HEK293 (cell line): ENCODE results near the gene E2F4.

Experiments
- CTCF ChIA-PET: fragments of 350-600 bp; formaldehyde crosslinking; extraction: SDS; loops from one replicate; lab custom pipeline; 2021; ENCODE audit warnings: antibody characterized with exemption; lab: Yijun Ruan, JAX
- POLR2A ChIA-PET: fragments of 300-600 bp; formaldehyde crosslinking; extraction: SDS; loops from one replicate; lab custom pipeline; 2020; ENCODE audit warnings: antibody characterized with exemption, inconsistent platforms; lab: Yijun Ruan, JAX
- H3K27ac ChIP-seq: fragments of 200-500 bp; sonication (Bioruptor generic); 2 replicates; pipeline ENCODE4 v1.5.1; 2014; ENCODE audit warnings: low read depth, low read length, control low read depth, inconsistent platforms; ENCODE audit errors: extremely low read depth
- H3K36me3 ChIP-seq, 2 experiments: fragments of 200-500 bp in 1 of 2; sonication (Bioruptor generic) in 1 of 2; 1 replicate in 1 of 2; 2 replicates in 1 of 2; pipeline ENCODE4 v1.5.1; 2014 to 2017; ENCODE audit warnings: inconsistent platforms in 2 of 2, low read length in 2 of 2; ENCODE audit not compliant: control insufficient read depth in 2 of 2, insufficient read depth in 1 of 2
- H3K4me1 ChIP-seq: fragments of 200-500 bp; sonication (Bioruptor generic); 2 replicates; pipeline ENCODE4 v1.5.1; 2014; ENCODE audit warnings: mild to moderate bottlenecking, low read length, inconsistent platforms; ENCODE audit not compliant: control insufficient read depth, insufficient read depth
- H3K4me3 ChIP-seq: 2 replicates; pipeline ENCODE4 v1.5.1; 2011; ENCODE audit warnings: low read depth, mild to moderate bottlenecking, control low read depth, low read length, moderate library complexity
- H3K9me3 ChIP-seq: fragments of 200-500 bp; sonication (Bioruptor generic); 2 replicates; pipeline ENCODE4 v1.5.1; 2014; ENCODE audit warnings: low read depth, low read length, inconsistent platforms; ENCODE audit not compliant: control insufficient read depth, insufficient read depth
- GLIS1 ChIP-seq: fragments of 450-650 bp; formaldehyde crosslinking; IDR thresholded peaks from 2 replicates; pipeline ENCODE4 v1.5.1; 2016; ENCODE audit warnings: missing biosample characterization, missing genetic modification characterization
- KLF1 ChIP-seq: fragments of 450-650 bp; formaldehyde crosslinking; IDR thresholded peaks from 2 replicates; pipeline ENCODE4 v1.5.1; 2016; ENCODE audit warnings: missing biosample characterization, missing genetic modification characterization
- KLF16 ChIP-seq: fragments of 450-650 bp; formaldehyde crosslinking; IDR thresholded peaks from 2 replicates; pipeline ENCODE4 v1.5.1; 2017; ENCODE audit warnings: missing biosample characterization, missing genetic modification characterization
- KLF9 ChIP-seq: fragments of 450-650 bp; formaldehyde crosslinking; IDR thresholded peaks from 2 replicates; pipeline ENCODE4 v1.5.1; 2016; ENCODE audit warnings: missing biosample characterization, missing genetic modification characterization, low read depth
- PRDM2 ChIP-seq: fragments of 450-650 bp; formaldehyde crosslinking; IDR thresholded peaks from 2 replicates; pipeline ENCODE4 v1.5.1; 2016; ENCODE audit warnings: missing biosample characterization, missing genetic modification characterization, borderline replicate concordance
- SP3 ChIP-seq: fragments of 450-650 bp; formaldehyde crosslinking; IDR thresholded peaks from 2 replicates; pipeline ENCODE4 v1.5.1; 2016; ENCODE audit warnings: missing biosample characterization, missing genetic modification characterization
- TRIM28 ChIP-seq: IDR thresholded peaks from 2 replicates; pipeline ENCODE4 v1.6.1; 2011; ENCODE audit warnings: low read length, control low read depth, borderline replicate concordance
- ZBTB17 ChIP-seq: fragments of 450-650 bp; formaldehyde crosslinking; IDR thresholded peaks from 2 replicates; pipeline ENCODE4 v1.5.1; 2016; ENCODE audit warnings: missing biosample characterization, missing genetic modification characterization
- ZBTB20 ChIP-seq: fragments of 450-650 bp; formaldehyde crosslinking; IDR thresholded peaks from 2 replicates; pipeline ENCODE4 v1.5.1; 2016; ENCODE audit warnings: missing biosample characterization, missing genetic modification characterization
- ZBTB48 ChIP-seq: fragments of 450-650 bp; formaldehyde crosslinking; IDR thresholded peaks from 2 replicates; pipeline ENCODE4 v1.5.1; 2016; ENCODE audit warnings: missing biosample characterization, missing genetic modification characterization
- ZBTB8A ChIP-seq: fragments of 450-650 bp; formaldehyde crosslinking; IDR thresholded peaks from 2 replicates; pipeline ENCODE4 v1.5.1; 2016; ENCODE audit warnings: missing biosample characterization, missing genetic modification characterization
- ZFP41 ChIP-seq: fragments of 450-650 bp; formaldehyde crosslinking; IDR thresholded peaks from 2 replicates; pipeline ENCODE4 v1.5.1; 2016; ENCODE audit warnings: missing biosample characterization, missing genetic modification characterization, borderline replicate concordance
- ZFP69B ChIP-seq: fragments of 450-650 bp; formaldehyde crosslinking; IDR thresholded peaks from 2 replicates; pipeline ENCODE4 v1.5.1; 2016; ENCODE audit warnings: missing biosample characterization, missing genetic modification characterization
- ZNF280C ChIP-seq: fragments of 450-650 bp; formaldehyde crosslinking; IDR thresholded peaks from 2 replicates; pipeline ENCODE4 v1.5.1; 2016; ENCODE audit warnings: missing biosample characterization, missing genetic modification characterization
- ZNF354C ChIP-seq: fragments of 450-650 bp; formaldehyde crosslinking; IDR thresholded peaks from 2 replicates; pipeline ENCODE4 v1.5.1; 2016; ENCODE audit warnings: missing biosample characterization, missing genetic modification characterization, low read depth, borderline replicate concordance
- ZNF398 ChIP-seq: fragments of 450-650 bp; formaldehyde crosslinking; IDR thresholded peaks from 2 replicates; pipeline ENCODE4 v1.5.1; 2017; ENCODE audit warnings: missing biosample characterization, missing genetic modification characterization
- ZNF514 ChIP-seq: fragments of 450-650 bp; formaldehyde crosslinking; IDR thresholded peaks from 2 replicates; pipeline ENCODE4 v1.5.1; 2016; ENCODE audit warnings: missing biosample characterization, missing genetic modification characterization
- ZNF692 ChIP-seq: fragments of 450-650 bp; formaldehyde crosslinking; IDR thresholded peaks from 2 replicates; pipeline ENCODE4 v1.5.1; 2016; ENCODE audit warnings: missing biosample characterization, missing genetic modification characterization
- TF ChIP-seq, protein P1 (sequence below): fragments of 450-650 bp; formaldehyde crosslinking; optimal IDR thresholded peaks from 2 replicates; pipeline ENCODE3; 2016; ENCODE audit warnings: missing biosample characterization, mild to moderate bottlenecking, missing genetic modification characterization

E2F4 gene

DNA sequence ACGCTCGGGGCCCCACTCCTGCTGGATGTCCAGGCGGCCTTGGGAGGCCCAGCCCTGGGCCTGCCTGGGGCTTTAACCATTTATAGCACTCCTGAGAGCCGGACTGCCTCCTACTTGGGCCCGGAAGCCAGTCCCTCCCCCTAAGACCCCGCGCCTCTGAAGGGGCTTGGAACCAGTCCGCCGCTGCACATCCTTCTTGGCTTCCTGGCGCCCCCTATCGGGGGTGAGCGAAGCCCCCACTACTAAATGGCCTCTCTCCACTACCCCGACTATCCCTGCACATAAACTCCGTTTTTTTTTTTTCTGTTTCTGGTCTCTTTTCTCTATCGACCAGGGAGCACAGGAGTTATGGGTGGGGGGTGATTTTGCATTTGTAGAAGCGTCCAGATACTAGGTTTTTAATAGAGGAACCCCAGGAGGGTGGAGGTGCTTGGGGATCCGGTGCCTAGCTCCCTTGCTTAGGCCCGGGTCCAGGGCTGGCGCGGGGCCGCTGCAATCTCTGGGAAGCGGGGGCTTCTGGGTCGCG, 22.2 kb upstream of the E2F4 start:
- peak overlapping the region; percentile 34 for H3K4me3 ChIP-seq
- H3K4me1 ChIP-seq = peaks cover 9% of the 10 kb centered on the region
- H3K9me3 ChIP-seq = no peaks in the 10 kb centered on the region
- H3K36me3 ChIP-seq = no peaks in the 10 kb centered on the region
- CTCF ChIA-PET = interaction anchor here (0.9 to 2.3 kb wide), 12 partner anchors 9 to 299 kb away, joined by 3 to 11 read pairs (median 4); partner anchors contain the start of genes CES3, FBXL8, MATCAP1 and TRADD
- peak overlapping the region; percentile 59; the same call in 1 of the 2 replicates for H3K27ac ChIP-seq
- POLR2A ChIA-PET = interaction anchor here (1.7 kb wide), 1 partner anchor 14 kb away, joined by 5 read pairs; no protein-coding TSS in a partner anchor
- TF ChIP-seq ZNF514 (tag by site-specific recombination) (no peak), ZBTB48 (peak; percentile 44; the same call in 1 of the 2 replicates), PRDM2 (no peak), ZNF354C (tag by site-specific recombination) (no peak), KLF16 (tag by site-specific recombination) (no peak)
- TF ChIP-seq, all 188 proteins: peak for 1

DNA sequence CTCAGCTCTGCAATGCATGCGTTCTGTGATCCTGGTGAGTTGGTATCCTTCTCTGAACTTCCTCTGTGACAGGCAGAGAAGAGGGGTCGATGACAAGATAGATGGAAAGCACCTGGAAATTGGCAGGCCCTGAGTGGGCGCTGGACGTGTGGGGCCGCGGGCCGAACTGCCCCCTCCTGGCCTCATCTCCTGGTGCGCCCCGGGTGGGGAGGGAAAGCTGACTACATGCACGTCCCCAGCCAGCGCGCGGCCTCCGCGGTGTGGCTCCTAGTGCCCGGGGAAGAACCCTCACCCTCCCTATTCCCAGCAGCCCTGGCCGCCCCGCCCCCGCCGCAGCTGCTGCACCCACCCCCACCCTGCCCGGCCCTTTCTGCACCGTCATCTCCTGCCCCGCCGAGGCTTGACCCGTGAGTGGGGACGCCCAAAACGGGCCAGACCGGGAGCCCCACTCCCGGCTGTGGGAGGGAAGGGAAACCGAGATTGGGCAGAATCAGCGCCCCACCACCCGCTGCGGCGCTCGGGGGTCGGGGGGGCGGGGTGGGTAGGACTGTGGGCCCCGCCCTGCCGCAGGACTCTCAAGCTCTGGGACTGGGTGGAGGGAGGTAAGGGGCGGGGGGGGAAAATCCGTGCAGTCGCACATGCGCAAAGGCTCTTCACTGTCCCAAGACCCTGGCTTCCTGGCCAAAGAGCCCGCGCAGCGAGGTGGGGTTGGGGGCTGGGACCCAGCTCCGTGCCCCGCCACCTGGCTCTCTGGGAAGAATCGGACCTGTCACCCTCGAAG, 21.6 kb upstream of the E2F4 start, which contains the start of gene NOL3:
Gene NOL3, plus strand, starts transcription at position 371 of the 781 bp plus-strand sequence.
- Histone ChIP-seq H3K4me3 (peak within 1 kb of the TSS; percentile 36), H3K4me1 (peaks cover 9% of the 10 kb centered on the region), H3K27ac (peak within 1 kb of the TSS; percentile 59; the same call in 1 of the 2 replicates), H3K9me3 (no peaks in the 10 kb centered on the region), H3K36me3 (peaks cover 0 to 5% of the 10 kb centered on the region in 2 experiments; a peak in 1 of 3 replicates)
- ChIA-PET POLR2A (interaction anchor here (1.7 kb wide), 1 partner anchor 15 kb away, joined by 5 read pairs; no protein-coding TSS in a partner anchor), CTCF (interaction anchor here (0.6 to 1.6 kb wide), 12 partner anchors 10 to 300 kb away, joined by 3 to 11 read pairs (median 4); partner anchors contain the start of genes FBXL8 and TRADD)
- TF ChIP-seq ZFP41 = no peak
- peak; percentile 46 for TF ChIP-seq SP3 (tag by site-specific recombination)
- TF ChIP-seq GLIS1 = peak; percentile 60
- TF ChIP-seq ZFP69B (tag by site-specific recombination) = peak; percentile 36; the same call in 1 of the 2 replicates
- 0 out of 2 replicates have a peak, but pooled peaks have one; percentile 27 for TF ChIP-seq ZBTB48
- peak; percentile 62 for TF ChIP-seq ZBTB8A (tag by site-specific recombination)
- no peak for TF ChIP-seq TRIM28
- peak; percentile 68; the same call in 1 of the 2 replicates for TF ChIP-seq ZBTB17
- TF ChIP-seq, protein P1, sequence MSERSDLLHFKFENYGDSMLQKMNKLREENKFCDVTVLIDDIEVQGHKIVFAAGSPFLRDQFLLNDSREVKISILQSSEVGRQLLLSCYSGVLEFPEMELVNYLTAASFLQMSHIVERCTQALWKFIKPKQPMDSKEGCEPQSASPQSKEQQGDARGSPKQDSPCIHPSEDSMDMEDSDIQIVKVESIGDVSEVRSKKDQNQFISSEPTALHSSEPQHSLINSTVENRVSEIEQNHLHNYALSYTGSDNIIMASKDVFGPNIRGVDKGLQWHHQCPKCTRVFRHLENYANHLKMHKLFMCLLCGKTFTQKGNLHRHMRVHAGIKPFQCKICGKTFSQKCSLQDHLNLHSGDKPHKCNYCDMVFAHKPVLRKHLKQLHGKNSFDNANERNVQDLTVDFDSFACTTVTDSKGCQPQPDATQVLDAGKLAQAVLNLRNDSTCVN (tag by site-specific recombination) = peak; percentile 53
- TF ChIP-seq KLF9 = peak; percentile 48; the same call in 1 of the 2 replicates
- peak; percentile 64 for TF ChIP-seq ZNF692 (tag by site-specific recombination)
- TF ChIP-seq ZNF398 = 0 out of 2 replicates have a peak, but pooled peaks have one; percentile 49
- peak; percentile 72; the same call in 1 of the 2 replicates for TF ChIP-seq ZBTB20
- peak; percentile 80 for TF ChIP-seq KLF1 (tag by site-specific recombination)
- no peak for TF ChIP-seq ZNF280C (tag by site-specific recombination)
